B cell (primary cell): ENCODE measurements around the gene PPP2R5E.

Source experiments
- EZH2 ChIP-seq: IDR thresholded peaks from 2 replicates; pipeline ENCODE4 v1.6.1; 2012; ENCODE audit warnings: borderline replicate concordance, low read depth, mild to moderate bottlenecking, moderate library complexity, low read length; ENCODE audit not compliant: insufficient read depth, poor library complexity, severe bottlenecking
- TF ChIP-seq, protein P1 (sequence below): fragments of 200-600 bp; IDR thresholded peaks from one replicate; pipeline ENCODE4 v1.8.0; 2022; ENCODE audit warnings: antibody characterized with exemption, mild to moderate bottlenecking

DNA sequence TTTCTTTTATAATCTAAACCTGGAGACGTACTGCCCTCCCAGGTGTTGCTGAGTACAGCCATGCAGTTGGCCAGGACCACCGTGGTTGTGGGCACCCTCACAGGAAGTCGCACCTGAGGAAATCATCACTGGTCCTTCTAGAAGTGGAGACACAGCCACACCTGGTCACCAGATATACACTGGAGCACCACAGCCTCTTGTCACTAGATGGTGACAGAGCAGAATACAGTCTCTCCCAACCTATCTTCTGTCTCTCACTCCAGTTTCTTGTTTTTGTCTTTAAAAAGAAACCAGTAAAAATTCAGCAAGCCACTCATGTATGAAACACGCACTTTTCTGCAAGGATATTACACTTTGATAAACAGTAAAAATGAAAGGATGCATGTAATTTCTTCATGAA, 181.4 kb downstream of the PPP2R5E start:
- TF ChIP-seq, protein P1, sequence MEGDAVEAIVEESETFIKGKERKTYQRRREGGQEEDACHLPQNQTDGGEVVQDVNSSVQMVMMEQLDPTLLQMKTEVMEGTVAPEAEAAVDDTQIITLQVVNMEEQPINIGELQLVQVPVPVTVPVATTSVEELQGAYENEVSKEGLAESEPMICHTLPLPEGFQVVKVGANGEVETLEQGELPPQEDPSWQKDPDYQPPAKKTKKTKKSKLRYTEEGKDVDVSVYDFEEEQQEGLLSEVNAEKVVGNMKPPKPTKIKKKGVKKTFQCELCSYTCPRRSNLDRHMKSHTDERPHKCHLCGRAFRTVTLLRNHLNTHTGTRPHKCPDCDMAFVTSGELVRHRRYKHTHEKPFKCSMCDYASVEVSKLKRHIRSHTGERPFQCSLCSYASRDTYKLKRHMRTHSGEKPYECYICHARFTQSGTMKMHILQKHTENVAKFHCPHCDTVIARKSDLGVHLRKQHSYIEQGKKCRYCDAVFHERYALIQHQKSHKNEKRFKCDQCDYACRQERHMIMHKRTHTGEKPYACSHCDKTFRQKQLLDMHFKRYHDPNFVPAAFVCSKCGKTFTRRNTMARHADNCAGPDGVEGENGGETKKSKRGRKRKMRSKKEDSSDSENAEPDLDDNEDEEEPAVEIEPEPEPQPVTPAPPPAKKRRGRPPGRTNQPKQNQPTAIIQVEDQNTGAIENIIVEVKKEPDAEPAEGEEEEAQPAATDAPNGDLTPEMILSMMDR = no peak
- no peak for TF ChIP-seq EZH2
